ENCODE data around the gene PPP1R1B. TPM values are rescaled to one million over a fixed set of nuclear protein-coding genes. Genes with fewer than 3 reads are reported as not detected.
A peak's percentile ranks its signal among the peaks of the same experiment; 100 is the strongest.
"Not testable (repeated sequence)": the region's sequence is repeated elsewhere in the genome, so short reads cannot be mapped to it uniquely, and the experiment has no call there.

The PPP1R1B gene
- total RNA-seq: 0.15 TPM in 1 of 2 replicates, not detected in the other

- no peak for DNase-seq (ENCODE audit: low read depth)
Observed at GRCh38 chr17:39626171-39627046, at the start of gene PPP1R1B. Gene PPP1R1B, plus strand, starts transcription at chr17:39626952. Its CDS starts 441 bp downstream, at chr17:39627393.

GRCh38 chr17:39578272-39578671 is 48.5 kb upstream of the PPP1R1B start:
- no peak for DNase-seq (ENCODE audit: low read depth)

GRCh38 chr17:39579318-39580081 is 47.3 kb upstream of the PPP1R1B start:
- DNase-seq (ENCODE audit: low read depth): no peak

GRCh38 chr17:39580082-39580468 is 46.7 kb upstream of the PPP1R1B start:
- DNase-seq (ENCODE audit: low read depth): no peak

- no peak for DNase-seq (ENCODE audit: low read depth)
Observed at GRCh38 chr17:39581071-39581758, 45.5 kb upstream of the PPP1R1B start.

- no peak for DNase-seq (ENCODE audit: low read depth)
Observed at GRCh38 chr17:39581759-39582085, 45.0 kb upstream of the PPP1R1B start.

GRCh38 chr17:39582658-39583057 is 44.1 kb upstream of the PPP1R1B start:
- no peak for DNase-seq (ENCODE audit: low read depth)

GRCh38 chr17:39590180-39590579 is 36.6 kb upstream of the PPP1R1B start:
- not testable (repeated sequence) for DNase-seq (ENCODE audit: low read depth)

GRCh38 chr17:39591958-39592954 is 34.5 kb upstream of the PPP1R1B start:
- DNase-seq (ENCODE audit: low read depth): peak; percentile 64

GRCh38 chr17:39593371-39593770 is 33.4 kb upstream of the PPP1R1B start:
- no peak for DNase-seq (ENCODE audit: low read depth)

- DNase-seq (ENCODE audit: low read depth): no peak
Observed at GRCh38 chr17:39595294-39595693, 31.5 kb upstream of the PPP1R1B start.

- no peak for DNase-seq (ENCODE audit: low read depth)
Observed at GRCh38 chr17:39595928-39596510, 30.7 kb upstream of the PPP1R1B start.

- no peak for DNase-seq (ENCODE audit: low read depth)
Observed at GRCh38 chr17:39596543-39597267, 30.0 kb upstream of the PPP1R1B start.

- DNase-seq (ENCODE audit: low read depth): no peak
Observed at GRCh38 chr17:39597372-39598046, 29.2 kb upstream of the PPP1R1B start.

- no peak for DNase-seq (ENCODE audit: low read depth)
Observed at GRCh38 chr17:39598047-39598481, 28.7 kb upstream of the PPP1R1B start.

- no peak for DNase-seq (ENCODE audit: low read depth)
Observed at GRCh38 chr17:39598630-39599003, 28.1 kb upstream of the PPP1R1B start.

- no peak for DNase-seq (ENCODE audit: low read depth)
Observed at GRCh38 chr17:39599004-39599664, 27.6 kb upstream of the PPP1R1B start.

GRCh38 chr17:39599665-39600231 is 27.0 kb upstream of the PPP1R1B start:
- DNase-seq (ENCODE audit: low read depth): no peak

Data from renal cortical epithelial cell (primary cell).